Testis (tissue), 2 donors: ENCODE data around the gene HACD1.

ENCODE experiments used
- POLR2A ChIP-seq: fragments of 450-650 bp; IDR thresholded peaks from one replicate; pipeline ENCODE4 v1.6.1; 2017; ENCODE audit warnings: antibody characterized with exemption, mild to moderate bottlenecking, moderate library complexity
- TF ChIP-seq, protein P1 (sequence below), 3 experiments: fragments of 450-650 bp in 2 of 3; fragments of 200-600 bp in 1 of 3; sonication (generic) in 1 of 3; IDR thresholded peaks; one replicate each; pipeline ENCODE4 v1.5.1; 2016 to 2019; ENCODE audit warnings: antibody characterized with exemption in 3 of 3, mild to moderate bottlenecking in 2 of 3, moderate library complexity in 1 of 3

DNA sequence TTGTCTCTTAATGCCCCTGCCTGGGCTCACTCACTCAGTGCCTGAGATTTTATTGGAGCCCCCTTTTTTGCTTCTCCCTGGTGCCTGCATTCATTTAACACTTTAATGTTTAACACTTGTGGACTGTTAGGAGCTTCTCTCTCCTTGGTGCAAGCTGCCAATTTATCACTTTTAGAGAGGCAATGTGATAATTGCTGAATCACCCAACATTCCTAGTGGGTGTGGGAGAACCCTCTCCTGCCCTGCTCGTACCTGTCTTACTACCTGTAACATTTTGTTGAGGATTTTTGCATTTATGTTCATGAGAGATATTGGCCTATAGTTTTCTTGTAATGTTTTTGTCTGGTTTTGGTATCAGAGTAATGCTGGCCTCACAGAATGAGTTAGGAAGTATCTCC, 39.9 kb upstream of the HACD1 start:
- TF ChIP-seq, protein P1, sequence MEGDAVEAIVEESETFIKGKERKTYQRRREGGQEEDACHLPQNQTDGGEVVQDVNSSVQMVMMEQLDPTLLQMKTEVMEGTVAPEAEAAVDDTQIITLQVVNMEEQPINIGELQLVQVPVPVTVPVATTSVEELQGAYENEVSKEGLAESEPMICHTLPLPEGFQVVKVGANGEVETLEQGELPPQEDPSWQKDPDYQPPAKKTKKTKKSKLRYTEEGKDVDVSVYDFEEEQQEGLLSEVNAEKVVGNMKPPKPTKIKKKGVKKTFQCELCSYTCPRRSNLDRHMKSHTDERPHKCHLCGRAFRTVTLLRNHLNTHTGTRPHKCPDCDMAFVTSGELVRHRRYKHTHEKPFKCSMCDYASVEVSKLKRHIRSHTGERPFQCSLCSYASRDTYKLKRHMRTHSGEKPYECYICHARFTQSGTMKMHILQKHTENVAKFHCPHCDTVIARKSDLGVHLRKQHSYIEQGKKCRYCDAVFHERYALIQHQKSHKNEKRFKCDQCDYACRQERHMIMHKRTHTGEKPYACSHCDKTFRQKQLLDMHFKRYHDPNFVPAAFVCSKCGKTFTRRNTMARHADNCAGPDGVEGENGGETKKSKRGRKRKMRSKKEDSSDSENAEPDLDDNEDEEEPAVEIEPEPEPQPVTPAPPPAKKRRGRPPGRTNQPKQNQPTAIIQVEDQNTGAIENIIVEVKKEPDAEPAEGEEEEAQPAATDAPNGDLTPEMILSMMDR (IDR thresholded peaks at IDR 0.05), result no peak
- TF ChIP-seq POLR2A, result no peak
